GM23248 (cell line): Measurements from ENCODE around the gene GALNT16. TPM values are rescaled to one million over a fixed set of nuclear protein-coding genes. Genes with fewer than 3 reads are reported as not detected.
A peak's percentile ranks its signal among the peaks of the same experiment; 100 is the strongest.

ENCODE experiments used
- DNase-seq: peaks from one replicate; pipeline ENCODE4 v3.0.0-alpha.2; 2015
- H2AFZ ChIP-seq: fragments of 200-600 bp; sonication (generic); 2 replicates; pipeline ENCODE4 v1.6.1; 2016; ENCODE audit warnings: antibody characterized with exemption
- H3F3A ChIP-seq: fragments of 200-600 bp; sonication (generic); 2 replicates; pipeline ENCODE4 v1.6.1; 2016; ENCODE audit warnings: mild to moderate bottlenecking, antibody characterized with exemption, mixed run types; ENCODE audit not compliant: insufficient read depth
- H3K27ac ChIP-seq: fragments of 200-600 bp; sonication (generic); 2 replicates; pipeline ENCODE4 v1.5.1; 2016; ENCODE audit warnings: mild to moderate bottlenecking
- H3K27me3 ChIP-seq: fragments of 200-600 bp; sonication (generic); replicated peaks from 2 replicates; pipeline ENCODE4 v1.6.1; 2016; ENCODE audit warnings: mild to moderate bottlenecking; ENCODE audit not compliant: insufficient read depth
- H3K36me3 ChIP-seq: fragments of 200-600 bp; sonication (generic); 2 replicates; pipeline ENCODE4 v1.6.1; 2016; ENCODE audit warnings: low read depth, mild to moderate bottlenecking
- H3K4me1 ChIP-seq: fragments of 200-600 bp; sonication (generic); 2 replicates; pipeline ENCODE4 v1.6.1; 2016; ENCODE audit warnings: mild to moderate bottlenecking; ENCODE audit not compliant: insufficient read depth
- H3K4me2 ChIP-seq: fragments of 200-600 bp; sonication (generic); one replicate; pipeline ENCODE4 v1.6.1; 2016; ENCODE audit warnings: mild to moderate bottlenecking; ENCODE audit not compliant: unreplicated experiment
- H3K4me3 ChIP-seq: fragments of 200-600 bp; sonication (generic); 2 replicates; pipeline ENCODE4 v1.5.1; 2016; ENCODE audit warnings: mild to moderate bottlenecking
- H3K79me2 ChIP-seq: fragments of 200-600 bp; sonication (generic); 2 replicates; pipeline ENCODE4 v1.6.1; 2016; ENCODE audit warnings: mild to moderate bottlenecking; ENCODE audit not compliant: insufficient read depth
- H3K9ac ChIP-seq: fragments of 200-600 bp; sonication (generic); 2 replicates; pipeline ENCODE4 v1.6.1; 2016; ENCODE audit warnings: mild to moderate bottlenecking
- H3K9me2 ChIP-seq: fragments of 200-600 bp; sonication (generic); 2 replicates; pipeline ENCODE4 v1.6.1; 2016; ENCODE audit warnings: mixed run types, mild to moderate bottlenecking, moderate library complexity; ENCODE audit not compliant: insufficient read depth
- H3K9me3 ChIP-seq: fragments of 200-600 bp; sonication (generic); one replicate; pipeline ENCODE4 v1.6.1; 2017; ENCODE audit warnings: low read depth
- H4K20me1 ChIP-seq: fragments of 200-600 bp; sonication (generic); 2 replicates; pipeline ENCODE4 v1.6.0; 2016; ENCODE audit not compliant: insufficient read depth
- EZH2 ChIP-seq: fragments of 200-600 bp; sonication (generic); IDR thresholded peaks from 2 replicates; pipeline ENCODE4 v1.6.1; 2018; ENCODE audit warnings: antibody characterized with exemption, mild to moderate bottlenecking; ENCODE audit not compliant: insufficient read depth, poor library complexity, severe bottlenecking
- EZH2phosphoT487 ChIP-seq: fragments of 200-600 bp; sonication (generic); IDR thresholded peaks from 2 replicates; pipeline ENCODE4 v1.6.1; 2018; ENCODE audit warnings: antibody characterized with exemption, moderate library complexity, mild to moderate bottlenecking, low read depth; ENCODE audit not compliant: insufficient read depth
- WGBS, 2 experiments: methylation state at CpG; one replicate each; pipeline ENCODE4 v1.1.6; 2015 to 2017; ENCODE audit warnings: low lambda C conversion rate in 2 of 2, low coverage in 1 of 2; ENCODE audit errors: missing lambda C conversion rate in 2 of 2; 5-methylcytosine and 5-hydroxymethylcytosine counted together
- in situ Hi-C: fragments of 300-500 bp; cut with MboI; formaldehyde crosslinking; loops from 2 replicates; pipeline ENCODE4 v1.15.0; 2020
- polyA plus RNA-seq: library from polyadenylated mRNA; unstranded; fragments of >200 nt; fragmentation: Nextera tagmentation; extraction: Ambion mirVana; gene quantifications from 2 replicates; pipeline ENCODE4 v1.2.1, GENCODE V29; 2016
- total RNA-seq: library from RNA; depleted of rRNA; stranded (reverse); fragments of >200 nt; shearing (Covaris generic); gene quantifications from 2 replicates; pipeline ENCODE4 v1.2.3, GENCODE V29; 2014

The GALNT16 gene
- total and polyA plus RNA-seq, 2 experiments from 2014 or later = 0.59 to 1.4 TPM

- Histone ChIP-seq H3K79me2 (no peaks in the 10 kb centered on the region), H3K9me3 (no peaks in the 10 kb centered on the region), H3K27ac (no peak overlapping the region), H2AFZ (no peak overlapping the region), H3K4me1 (peaks cover 27% of the 10 kb centered on the region), H3F3A (peaks cover 18% of the 10 kb centered on the region), H3K27me3 (no peaks in the 10 kb centered on the region), H3K9me2 (no peaks in the 10 kb centered on the region), H3K9ac (no peak overlapping the region), H3K4me3 (no peak overlapping the region), H3K36me3 (no peaks in the 10 kb centered on the region), H4K20me1 (no peaks in the 10 kb centered on the region), H3K4me2 (no peak overlapping the region)
- WGBS, 2 experiments = 90 to 95% methylated on average over 3 of the region's 3 CpGs
- DNase-seq = no peak
- in situ Hi-C loops = loop anchor here (25.0 kb wide), 1 partner anchor 216 kb away; no protein-coding TSS in a partner anchor
- TF ChIP-seq EZH2phosphoT487 (no peak), EZH2 (no peak)
These were observed 13.6 kb upstream of the GALNT16 start for GRCh38 chr14:69246331-69246730.

- WGBS, 2 experiments = 5 to 8% methylated on average over 3 of the region's 3 CpGs
- DNase-seq = peak; percentile 95
- Histone ChIP-seq H3K27ac (peak overlapping the region; percentile 67), H2AFZ (peak overlapping the region; percentile 7; the same call in 1 of the 2 replicates), H3K79me2 (no peaks in the 10 kb centered on the region), H3K9me3 (no peaks in the 10 kb centered on the region), H3F3A (peaks cover 18% of the 10 kb centered on the region), H3K36me3 (no peaks in the 10 kb centered on the region), H3K27me3 (no peaks in the 10 kb centered on the region), H4K20me1 (no peaks in the 10 kb centered on the region), H3K9me2 (no peaks in the 10 kb centered on the region), H3K4me3 (peak overlapping the region; percentile 2; the same call in 1 of the 2 replicates), H3K4me1 (peaks cover 25% of the 10 kb centered on the region), H3K4me2 (peak overlapping the region; percentile 64), H3K9ac (0 out of 2 replicates have a peak overlapping the region, but pooled peaks have one; percentile 0)
- TF ChIP-seq EZH2phosphoT487 (no peak), EZH2 (no peak)
- in situ Hi-C loops = loop anchor here (25.0 kb wide), 1 partner anchor 214 kb away; no protein-coding TSS in a partner anchor
These were observed 12.1 kb upstream of the GALNT16 start for GRCh38 chr14:69247676-69248440.

- DNase-seq = no peak
- no peaks in the 10 kb centered on the region for H3K27me3 ChIP-seq
- no peaks in the 10 kb centered on the region for H3K79me2 ChIP-seq
- H3F3A ChIP-seq = peaks cover 18% of the 10 kb centered on the region
- H3K9ac ChIP-seq = no peak overlapping the region
- 91 to 93% methylated on average over 5 of the region's 5 CpGs for WGBS, 2 experiments
- no peaks in the 10 kb centered on the region for H3K9me2 ChIP-seq
- no peaks in the 10 kb centered on the region for H4K20me1 ChIP-seq
- no peaks in the 10 kb centered on the region for H3K9me3 ChIP-seq
- no peak overlapping the region for H2AFZ ChIP-seq
- no peak for TF ChIP-seq EZH2phosphoT487
- no peak for TF ChIP-seq EZH2
- H3K4me2 ChIP-seq = no peak overlapping the region
- in situ Hi-C loops = loop anchor here (10.0 to 25.0 kb wide), 2 partner anchors 115 to 213 kb away; no protein-coding TSS in a partner anchor
- H3K27ac ChIP-seq = no peak overlapping the region
- H3K4me3 ChIP-seq = no peak overlapping the region
- peaks cover 17% of the 10 kb centered on the region for H3K4me1 ChIP-seq
- no peaks in the 10 kb centered on the region for H3K36me3 ChIP-seq
These were observed 10.4 kb upstream of the GALNT16 start for GRCh38 chr14:69249603-69250002.

GRCh38 chr14:69252851-69253250, 7.1 kb upstream of the GALNT16 start:
- TF ChIP-seq EZH2phosphoT487 = no peak
- no peak for TF ChIP-seq EZH2
- Histone ChIP-seq H3K27ac (no peak overlapping the region), H3K27me3 (no peaks in the 10 kb centered on the region; the same call in 1 of the 2 replicates), H3K9me2 (no peaks in the 10 kb centered on the region), H3K9ac (no peak overlapping the region), H3K36me3 (no peaks in the 10 kb centered on the region), H4K20me1 (no peaks in the 10 kb centered on the region), H3K9me3 (no peaks in the 10 kb centered on the region), H3F3A (peaks cover 10% of the 10 kb centered on the region), H3K4me1 (peaks cover 9% of the 10 kb centered on the region), H2AFZ (no peak overlapping the region), H3K4me2 (no peak overlapping the region), H3K79me2 (no peaks in the 10 kb centered on the region), H3K4me3 (no peak overlapping the region)
- WGBS, 2 experiments = 28 to 33% methylated on average over 3 of the region's 3 CpGs
- in situ Hi-C loops = loop anchor here (10.0 kb wide), 1 partner anchor 112 kb away; no protein-coding TSS in a partner anchor
- DNase-seq = no peak
